Measurements from ENCODE around the gene KITLG.

DNA sequence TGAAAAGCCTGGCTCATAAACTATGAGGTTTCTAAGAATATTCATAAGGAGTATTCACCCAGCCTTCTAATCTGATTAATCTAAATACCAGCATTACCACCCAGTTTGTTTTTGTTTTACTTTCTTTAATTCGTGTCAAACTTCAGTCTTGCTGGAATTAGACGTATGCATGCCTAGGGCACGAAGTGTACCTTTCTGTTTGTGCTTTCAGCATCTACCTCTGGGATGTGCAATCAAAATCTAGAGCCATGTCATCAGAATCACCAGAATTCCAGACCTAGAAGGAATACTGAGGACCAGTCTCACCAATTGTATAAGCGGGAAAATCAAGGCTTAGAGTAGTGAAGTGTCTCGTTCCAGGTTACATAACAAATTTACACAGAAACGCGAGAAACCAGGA, 57.3 kb downstream of the KITLG start:
- TF ChIP-seq CTCF (IDR thresholded peaks at IDR 0.05) (no peak), EZH2 (IDR thresholded peaks at IDR 0.05; ENCODE audit: borderline replicate concordance, insufficient read depth, low read depth, low read length, poor library complexity, severe bottlenecking) (no peak)
